Glomerular endothelial cell (primary cell): ENCODE data around the gene DUSP7. TPM values are rescaled to one million over a fixed set of nuclear protein-coding genes. Genes with fewer than 3 reads are reported as not detected.

ENCODE experiments used
- DNase-seq: peaks from one replicate; pipeline ENCODE4 v3.0.0-alpha.2; 2011; ENCODE audit warnings: low read depth, low spot score; ENCODE audit errors: extremely low read depth
- total RNA-seq: library from RNA; depleted of rRNA; stranded (reverse); fragments of >200 nt; gene quantifications from 2 replicates; pipeline ENCODE4 v1.2.3, GENCODE V29; 2015

DUSP7 gene
- total RNA-seq, 1 donor from 2014 or later, result 23.8 TPM

- no peak for DNase-seq
These were observed 42.4 kb downstream of the DUSP7 start for GRCh38 chr3:52013802-52014598.

GRCh38 chr3:52012699-52013098 is 43.7 kb downstream of the DUSP7 start:
- DNase-seq, result no peak

- no peak for DNase-seq
These were observed 45.9 kb downstream of the DUSP7 start for GRCh38 chr3:52010431-52010830.

- DNase-seq, result no peak
These were observed 49.1 kb downstream of the DUSP7 start for GRCh38 chr3:52007291-52007690.

- DNase-seq, result no peak
These were observed 49.6 kb downstream of the DUSP7 start for GRCh38 chr3:52006820-52007133.

GRCh38 chr3:52006017-52006819 is 50.2 kb downstream of the DUSP7 start:
- DNase-seq, result no peak

GRCh38 chr3:52005571-52005986 is 50.8 kb downstream of the DUSP7 start:
- DNase-seq, result no peak

GRCh38 chr3:52004906-52005395 is 51.4 kb downstream of the DUSP7 start:
- no peak for DNase-seq

GRCh38 chr3:52004163-52004787 is 52.1 kb downstream of the DUSP7 start:
- DNase-seq, result no peak

GRCh38 chr3:52002748-52003147 is 53.6 kb downstream of the DUSP7 start:
- no peak for DNase-seq

- DNase-seq, result no peak
These were observed 54.9 kb downstream of the DUSP7 start for GRCh38 chr3:52001443-52001974.

- no peak for DNase-seq
These were observed 56.5 kb downstream of the DUSP7 start for GRCh38 chr3:51999846-52000245.

Other genes with a start within 250 kb of the DUSP7 start
- not detected in 2 replicates for gene IQCF2, start 195.0 kb downstream of the DUSP7 start, total RNA-seq
- gene IQCF5, start 181.0 kb downstream of the DUSP7 start, total RNA-seq, result not detected in 2 replicates
- gene IQCF1, start 153.2 kb downstream of the DUSP7 start, total RNA-seq, result not detected in 2 replicates
- gene RRP9, start 114.7 kb downstream of the DUSP7 start, total RNA-seq, result 13.5 and 17.2 TPM in 2 replicates
- gene PARP3, start 114.2 kb downstream of the DUSP7 start, total RNA-seq, result 11.7 and 12.8 TPM in 2 replicates
- 0.06 TPM in 1 of 2 replicates, not detected in the other for gene GPR62, start 101.2 kb downstream of the DUSP7 start, total RNA-seq
- gene PCBP4, start 89.1 kb downstream of the DUSP7 start, total RNA-seq, result 62.7 and 65.7 TPM in 2 replicates
- 29.8 and 31.8 TPM in 2 replicates for gene ABHD14B, start 82.5 kb downstream of the DUSP7 start, total RNA-seq
- 13.5 and 17.0 TPM in 2 replicates for gene ABHD14A, start 81.5 kb downstream of the DUSP7 start, total RNA-seq
- 24.2 and 32.0 TPM in 2 replicates for gene ACY1, start 73.0 kb downstream of the DUSP7 start, total RNA-seq
- 1,365 and 2,409 TPM in 2 replicates for gene RPL29, start 60.7 kb downstream of the DUSP7 start, total RNA-seq
- 2.7 and 4.7 TPM in 2 replicates for gene POC1A, start 97.9 kb upstream of the DUSP7 start, total RNA-seq
- gene ALAS1, start 141.6 kb upstream of the DUSP7 start, total RNA-seq, result 69.8 and 72.6 TPM in 2 replicates
- gene TLR9, start 169.1 kb upstream of the DUSP7 start, total RNA-seq, result not detected in 2 replicates
- gene TWF2, start 182.6 kb upstream of the DUSP7 start, total RNA-seq, result 136 and 166 TPM in 2 replicates
- 7.4 and 10.4 TPM in 2 replicates for gene PPM1M, start 189.2 kb upstream of the DUSP7 start, total RNA-seq
- gene WDR82, start 222.1 kb upstream of the DUSP7 start, total RNA-seq, result 52.8 and 53.0 TPM in 2 replicates
- 12.3 and 14.2 TPM in 2 replicates for gene GLYCTK, start 231.3 kb upstream of the DUSP7 start, total RNA-seq